Neural cell (in vitro differentiated cells): Measurements from ENCODE around the gene CCDC9B. TPM values are rescaled to one million over a fixed set of nuclear protein-coding genes. Genes with fewer than 3 reads are reported as not detected.

Source experiments
- H2AFZ ChIP-seq: fragments of 200-600, 300-800 bp; sonication (generic), shearing (Covaris generic); 2 replicates; pipeline ENCODE4 v1.6.0; 2014; ENCODE audit warnings: low read depth, mild to moderate bottlenecking, antibody characterized with exemption, low read length, moderate library complexity
- H3F3A ChIP-seq: fragments of 200-600 bp; shearing (Covaris generic); 2 replicates; pipeline ENCODE4 v1.6.1; 2016; ENCODE audit warnings: mild to moderate bottlenecking, moderate library complexity, mixed read lengths, antibody characterized with exemption, low read length; ENCODE audit not compliant: insufficient read depth, poor library complexity, severe bottlenecking
- H3K27ac ChIP-seq: fragments of 200-600, 300-800 bp; sonication (generic), shearing (Covaris generic); 2 replicates; pipeline ENCODE4 v1.5.1; 2014; ENCODE audit warnings: mild to moderate bottlenecking, low read length, moderate library complexity
- H3K27me3 ChIP-seq: fragments of 300-800, 200-600 bp; sonication (generic), shearing (Covaris generic); 2 replicates; pipeline ENCODE4 v1.6.0; 2014; ENCODE audit warnings: mild to moderate bottlenecking, low read depth, low read length, moderate library complexity; ENCODE audit not compliant: insufficient read depth
- H3K36me3 ChIP-seq: fragments of 300-800, 200-600 bp; sonication (generic), shearing (Covaris generic); 2 replicates; pipeline ENCODE4 v1.5.1; 2014; ENCODE audit warnings: mild to moderate bottlenecking, antibody characterized with exemption, low read length, moderate library complexity; ENCODE audit not compliant: insufficient read depth
- H3K4me2 ChIP-seq: fragments of 300-800, 200-600 bp; sonication (generic), shearing (Covaris generic); 2 replicates; pipeline ENCODE4 v1.6.0; 2014; ENCODE audit warnings: mild to moderate bottlenecking, low read length
- H3K4me3 ChIP-seq: fragments of 300-800, 200-600 bp; sonication (generic), shearing (Covaris generic); 2 replicates; pipeline ENCODE4 v1.5.1; 2014; ENCODE audit warnings: mild to moderate bottlenecking, low read length, moderate library complexity
- H3K79me2 ChIP-seq: fragments of 200-600 bp; shearing (Covaris generic); replicated peaks from 2 replicates; pipeline ENCODE4 v1.6.0; 2014; ENCODE audit warnings: mild to moderate bottlenecking, low read length, moderate library complexity; ENCODE audit not compliant: insufficient read depth
- H3K9ac ChIP-seq: fragments of 300-800, 200-600 bp; sonication (generic), shearing (Covaris generic); 2 replicates; pipeline ENCODE4 v1.6.1; 2016; ENCODE audit warnings: mild to moderate bottlenecking, low read length, mixed read lengths
- H3K9me2 ChIP-seq: fragments of 200-600 bp; shearing (Covaris generic); 2 replicates; pipeline ENCODE4 v1.6.1; 2016; ENCODE audit warnings: mild to moderate bottlenecking, low read length, mixed read lengths; ENCODE audit not compliant: insufficient read depth
- H3K9me3 ChIP-seq: fragments of 200-600, 300-800 bp; sonication (generic), shearing (Covaris generic); 2 replicates; pipeline ENCODE4 v1.6.1; 2016; ENCODE audit warnings: mild to moderate bottlenecking, mixed run types, low read length, moderate library complexity, mixed read lengths
- H4K20me1 ChIP-seq: fragments of 200-600 bp; shearing (Covaris generic); 2 replicates; pipeline ENCODE4 v1.6.1; 2016; ENCODE audit warnings: mild to moderate bottlenecking, mixed run types; ENCODE audit not compliant: insufficient read depth
- CTCF ChIP-seq: fragments of 450-650 bp; IDR thresholded peaks from 2 replicates; pipeline ENCODE4 v1.5.1; 2014; ENCODE audit warnings: antibody characterized with exemption, mild to moderate bottlenecking, moderate library complexity; ENCODE audit not compliant: poor library complexity, severe bottlenecking
- EP300 ChIP-seq: fragments of 450-650 bp; conservative IDR thresholded peaks from 2 replicates; pipeline ENCODE4 v1.6.1; 2014; ENCODE audit warnings: antibody characterized with exemption, mild to moderate bottlenecking, moderate library complexity; ENCODE audit not compliant: poor library complexity, severe bottlenecking
- EZH2 ChIP-seq: fragments of 200-600, 300-800 bp; shearing (Covaris generic), sonication (generic); IDR thresholded peaks from 2 replicates; pipeline ENCODE4 v1.6.1; 2014; ENCODE audit warnings: antibody characterized with exemption, low read length, borderline replicate concordance, mild to moderate bottlenecking; ENCODE audit not compliant: insufficient read depth, poor library complexity, severe bottlenecking
- MXI1 ChIP-seq: fragments of 450-650 bp; conservative IDR thresholded peaks from 2 replicates; pipeline ENCODE4 v1.6.1; 2014; ENCODE audit warnings: antibody characterized with exemption, mild to moderate bottlenecking; ENCODE audit not compliant: poor library complexity, severe bottlenecking
- POLR2AphosphoS5 ChIP-seq: IDR thresholded peaks from 2 replicates; pipeline ENCODE4 v1.6.1; 2012
- RAD21 ChIP-seq: fragments of 450-650 bp; conservative IDR thresholded peaks from 2 replicates; pipeline ENCODE4 v1.6.1; 2014; ENCODE audit warnings: antibody characterized with exemption, mild to moderate bottlenecking, moderate library complexity
- REST ChIP-seq: IDR thresholded peaks from 2 replicates; pipeline ENCODE4 v1.6.1; 2012; ENCODE audit warnings: borderline replicate concordance
- SMC3 ChIP-seq: fragments of 450-650 bp; conservative IDR thresholded peaks from 2 replicates; pipeline ENCODE4 v1.6.1; 2014; ENCODE audit warnings: antibody characterized with exemption, mild to moderate bottlenecking, moderate library complexity; ENCODE audit not compliant: poor library complexity
- TAF1 ChIP-seq: IDR thresholded peaks from 2 replicates; pipeline ENCODE4 v1.6.1; 2012; ENCODE audit warnings: low read depth
- polyA plus RNA-seq: library from polyadenylated mRNA; depleted of rRNA; stranded (reverse); fragments of >200 nt; gene quantifications from 2 replicates; pipeline ENCODE4 v1.2.3, GENCODE V29; 2014

Gene CCDC9B
- polyA plus RNA-seq, 1 donor from 2014 or later = not detected

GRCh38 chr15:40322531-40323238, 18.1 kb downstream of the CCDC9B start:
- Histone ChIP-seq H3K27me3 (no peaks in the 10 kb centered on the region), H3F3A (no peaks in the 10 kb centered on the region), H2AFZ (no peak overlapping the region), H3K4me2 (peak overlapping the region; percentile 46), H4K20me1 (no peaks in the 10 kb centered on the region), H3K27ac (peak overlapping the region; percentile 68), H3K9me2 (no peaks in the 10 kb centered on the region), H3K9ac (peak overlapping the region; percentile 53), H3K9me3 (no peaks in the 10 kb centered on the region), H3K36me3 (no peaks in the 10 kb centered on the region), H3K4me3 (peak overlapping the region; percentile 62), H3K79me2 (peaks cover 6% of the 10 kb centered on the region)
- TF ChIP-seq RAD21 = no peak
- no peak for TF ChIP-seq REST
- no peak for TF ChIP-seq MXI1
- no peak for TF ChIP-seq EP300
- TF ChIP-seq TAF1 = no peak
- no peak for TF ChIP-seq CTCF
- no peak for TF ChIP-seq SMC3
- no peak for TF ChIP-seq POLR2AphosphoS5
- TF ChIP-seq EZH2 = no peak

- Histone ChIP-seq H3K79me2 (peaks cover 6% of the 10 kb centered on the region), H3K4me3 (no peak overlapping the region), H3K27ac (peak overlapping the region; percentile 68), H4K20me1 (no peaks in the 10 kb centered on the region), H3K9me3 (no peaks in the 10 kb centered on the region), H3K4me2 (no peak overlapping the region), H3F3A (no peaks in the 10 kb centered on the region), H2AFZ (no peak overlapping the region), H3K9me2 (no peaks in the 10 kb centered on the region), H3K27me3 (no peaks in the 10 kb centered on the region), H3K9ac (no peak overlapping the region), H3K36me3 (no peaks in the 10 kb centered on the region)
- TF ChIP-seq RAD21 (peak; percentile 56), CTCF (peak; percentile 87), EZH2 (no peak), EP300 (peak; percentile 73), TAF1 (no peak), SMC3 (peak; percentile 72), REST (peak; percentile 56), MXI1 (no peak), POLR2AphosphoS5 (peak; percentile 57)
Observed at GRCh38 chr15:40320931-40321371, 19.8 kb downstream of the CCDC9B start.
